HFF-Myc (cell line): ENCODE results near the gene ZNF524.
A peak's percentile ranks its signal among the peaks of the same experiment; 100 is the strongest.

Experiments
- DNase-seq: peaks from one replicate; pipeline ENCODE4 v3.0.0-alpha.2; 2011; ENCODE audit warnings: low read depth; ENCODE audit errors: extremely low read depth
- H3K4me3 ChIP-seq: replicated peaks from 2 replicates; pipeline ENCODE4 v1.5.1; 2011; ENCODE audit warnings: low read depth, mild to moderate bottlenecking, control low read depth, low read length
- CTCF ChIP-seq: IDR thresholded peaks from 2 replicates; pipeline ENCODE4 v1.5.1; 2012; ENCODE audit warnings: mild to moderate bottlenecking, low read depth, low read length, control low read depth; ENCODE audit errors: missing control alignments

The ZNF524 gene

GRCh38 chr19:55649268-55650125 is 49.4 kb downstream of the ZNF524 start:
- TF ChIP-seq CTCF: no peak
- H3K4me3 ChIP-seq: peak overlapping the region; percentile 72
- no peak for DNase-seq

- no peak for DNase-seq
- H3K4me3 ChIP-seq: no peak overlapping the region
- no peak for TF ChIP-seq CTCF
These were observed 50.1 kb downstream of the ZNF524 start for GRCh38 chr19:55650126-55650557.

- no peak for TF ChIP-seq CTCF
- H3K4me3 ChIP-seq: no peak overlapping the region
- no peak for DNase-seq
These were observed 50.6 kb downstream of the ZNF524 start for GRCh38 chr19:55650602-55651230.

GRCh38 chr19:55651236-55651635 is 51.1 kb downstream of the ZNF524 start:
- no peak for TF ChIP-seq CTCF
- no peak for DNase-seq
- H3K4me3 ChIP-seq: no peak overlapping the region

- no peak for DNase-seq
- H3K4me3 ChIP-seq: no peak overlapping the region
- TF ChIP-seq CTCF: no peak
These were observed 52.4 kb downstream of the ZNF524 start for GRCh38 chr19:55652311-55653128.
